HG02840 (cell line): Measurements from ENCODE around the gene PPM1E.

ENCODE experiments used
- ATAC-seq: cut with Tn5 transposase; IDR thresholded peaks from one replicate; pipeline ENCODE4 v1.9.1; 2021; ENCODE audit warnings: mild to moderate bottlenecking, moderate library complexity, moderate number of reproducible peaks; ENCODE audit not compliant: unreplicated experiment, low FRiP score

Gene PPM1E

DNA sequence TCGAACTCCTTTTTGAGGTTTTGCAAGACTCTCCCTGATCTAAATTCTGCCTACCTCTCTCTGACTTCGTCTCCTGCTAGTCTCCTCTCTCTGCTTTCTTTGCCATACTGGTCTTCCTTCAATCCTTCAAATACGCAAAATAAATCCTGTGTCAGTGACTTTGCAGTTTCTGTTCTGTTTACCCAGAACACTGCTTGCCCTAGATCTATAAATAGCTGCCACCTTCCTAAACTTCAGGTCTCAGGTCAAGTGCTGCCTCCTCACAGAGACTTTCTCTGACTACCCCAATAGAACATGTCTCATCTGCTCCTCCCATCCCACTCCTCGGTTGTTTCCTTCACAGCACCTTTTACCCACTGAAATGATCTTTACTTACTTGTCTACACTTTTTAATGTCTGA lies 272.1 kb downstream of the PPM1E start:
- no peak for ATAC-seq

DNA sequence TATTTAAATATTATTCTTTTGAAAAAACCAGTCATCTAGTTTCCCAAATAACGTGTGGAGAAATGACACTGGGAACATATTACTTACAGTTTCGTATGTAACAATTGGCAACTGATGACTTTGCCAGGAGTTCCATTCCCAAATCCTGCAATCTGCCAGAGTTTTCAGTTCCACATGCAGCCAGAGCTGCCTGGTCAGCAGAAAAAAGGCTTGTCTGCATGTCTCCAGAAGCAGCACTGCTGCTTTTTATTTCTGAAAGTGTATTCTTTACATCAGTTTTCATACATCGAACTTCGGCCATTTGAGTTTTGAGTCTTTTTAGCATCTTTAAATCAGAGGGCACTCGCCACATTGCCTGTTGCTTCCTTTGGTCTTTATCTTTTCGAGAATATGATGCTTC lies 272.7 kb downstream of the PPM1E start:
- ATAC-seq = no peak

DNA sequence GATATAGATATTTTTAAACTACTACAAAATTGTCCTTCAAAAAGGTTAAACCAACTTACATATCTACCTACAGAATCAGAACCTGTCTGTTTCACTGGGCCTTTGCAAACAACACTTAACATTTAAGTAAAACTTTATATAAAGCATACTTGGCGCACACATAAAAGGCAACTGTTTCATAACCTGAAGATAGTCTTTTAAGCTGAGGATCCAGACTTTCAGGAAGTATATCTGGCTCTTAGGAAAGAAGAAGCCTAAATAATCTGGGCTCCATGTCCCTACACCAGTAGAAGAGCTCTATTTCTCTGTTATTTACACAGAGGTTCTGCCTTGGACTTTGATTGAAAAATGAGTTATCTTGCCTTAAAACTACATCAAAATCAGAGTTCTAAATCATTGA lies 275.2 kb downstream of the PPM1E start:
- no peak for ATAC-seq
